T1000 (cell line): ENCODE measurements around the gene RASGRP2.

Source experiments
- DNase-seq: peaks from one replicate; lab custom pipeline; 2025; ENCODE audit warnings: mixed read lengths; lab: John Stamatoyannopoulos, UW

The RASGRP2 gene

GRCh38 chr11:64739871-64740270 is 4.1 kb downstream of the RASGRP2 start:
- no peak for DNase-seq

- no peak for DNase-seq
These were observed 7.3 kb downstream of the RASGRP2 start for GRCh38 chr11:64736654-64737053.

GRCh38 chr11:64735725-64736259 is 8.2 kb downstream of the RASGRP2 start:
- no peak for DNase-seq

GRCh38 chr11:64734811-64735724 is 8.9 kb downstream of the RASGRP2 start:
- DNase-seq: no peak

- no peak for DNase-seq
These were observed 12.3 kb downstream of the RASGRP2 start for GRCh38 chr11:64731601-64732000.

- no peak for DNase-seq
These were observed 14.0 kb downstream of the RASGRP2 start for GRCh38 chr11:64729851-64730382.

GRCh38 chr11:64728757-64729365 is 15.1 kb downstream of the RASGRP2 start:
- no peak for DNase-seq

- DNase-seq: no peak
These were observed 16.9 kb downstream of the RASGRP2 start for GRCh38 chr11:64726867-64727530.

- no peak for DNase-seq
These were observed 17.7 kb downstream of the RASGRP2 start for GRCh38 chr11:64726211-64726641.

- DNase-seq: no peak
These were observed 18.9 kb downstream of the RASGRP2 start for GRCh38 chr11:64724863-64725532.

GRCh38 chr11:64723907-64724862 is 19.8 kb downstream of the RASGRP2 start:
- no peak for DNase-seq

GRCh38 chr11:64723117-64723906 is 20.6 kb downstream of the RASGRP2 start, which contains the start of gene NRXN2:
TSS of gene NRXN2 (minus strand) at chr11:64723197. CDS start at chr11:64713699, 9,498 bp downstream.
- peak; percentile 79 for DNase-seq

- no peak for DNase-seq
These were observed 21.5 kb downstream of the RASGRP2 start for GRCh38 chr11:64722141-64723065.

GRCh38 chr11:64721359-64721699 is 22.6 kb downstream of the RASGRP2 start:
- DNase-seq: no peak

- DNase-seq: no peak
These were observed 23.1 kb downstream of the RASGRP2 start for GRCh38 chr11:64720640-64721358.

- no peak for DNase-seq
These were observed 23.8 kb downstream of the RASGRP2 start for GRCh38 chr11:64720167-64720566.

- no peak for DNase-seq
These were observed 24.5 kb downstream of the RASGRP2 start for GRCh38 chr11:64719406-64719805.

GRCh38 chr11:64718780-64719124 is 25.2 kb downstream of the RASGRP2 start:
- DNase-seq: no peak
